Colonic mucosa (tissue), 4 donors: ENCODE results near the gene PHF21A. TPM values are rescaled to one million over a fixed set of nuclear protein-coding genes. Genes with fewer than 3 reads are reported as not detected.

Experiments
- DNase-seq: peaks from one replicate; pipeline ENCODE4 v3.0.0-alpha.2; 2020
- H3K27ac ChIP-seq: fragments of 200-600 bp; one replicate; pipeline ENCODE4 v1.8.0; 2021
- H3K27me3 ChIP-seq: fragments of 200-600 bp; one replicate; pipeline ENCODE4 v1.8.0; 2021
- H3K36me3 ChIP-seq: fragments of 200-600 bp; one replicate; pipeline ENCODE4 v1.8.0; 2021
- H3K4me1 ChIP-seq: fragments of 200-600 bp; one replicate; pipeline ENCODE4 v1.8.0; 2021; ENCODE audit warnings: mild to moderate bottlenecking
- H3K4me3 ChIP-seq: fragments of 200-600 bp; one replicate; pipeline ENCODE4 v1.8.0; 2021
- H3K9ac ChIP-seq, 2 donors: one replicate each; pipeline ENCODE4 v1.7.0; 2013; ENCODE audit warnings: control low read depth in 2 of 2, low read depth in 2 of 2, low read length in 2 of 2
- H3K9me3 ChIP-seq: fragments of 200-600 bp; one replicate; pipeline ENCODE4 v1.8.0; 2021
- intact Hi-C: fragments of 100-400 bp; cut with DNase I; formaldehyde crosslinking; loops from one replicate; pipeline ENCODE4 v1.14.1; 2022
- total RNA-seq, 2 donors: library from RNA; stranded (reverse); fragmentation: NEBNext Ultra II Directional in 1 of 2; extraction: Animal tissue kit (Norgen Biotek cat#: 25700) in 1 of 2; gene quantifications; one replicate each; pipeline ENCODE4 v1.2.1, GENCODE V29; 2021
- TF ChIP-seq, protein P1 (sequence below): fragments of 200-600 bp; IDR thresholded peaks from one replicate; pipeline ENCODE4 v1.8.0; 2022; ENCODE audit warnings: antibody characterized with exemption, mild to moderate bottlenecking
- donor health status: healthy.
- donor health status: DM: no; HTN: no; CAD: no.
- donor health status: DM: no; HTN: no; CAD: no.

Gene PHF21A
- total RNA-seq, 2 donors from 2014 or later, result 17.0 to 19.1 TPM

DNA sequence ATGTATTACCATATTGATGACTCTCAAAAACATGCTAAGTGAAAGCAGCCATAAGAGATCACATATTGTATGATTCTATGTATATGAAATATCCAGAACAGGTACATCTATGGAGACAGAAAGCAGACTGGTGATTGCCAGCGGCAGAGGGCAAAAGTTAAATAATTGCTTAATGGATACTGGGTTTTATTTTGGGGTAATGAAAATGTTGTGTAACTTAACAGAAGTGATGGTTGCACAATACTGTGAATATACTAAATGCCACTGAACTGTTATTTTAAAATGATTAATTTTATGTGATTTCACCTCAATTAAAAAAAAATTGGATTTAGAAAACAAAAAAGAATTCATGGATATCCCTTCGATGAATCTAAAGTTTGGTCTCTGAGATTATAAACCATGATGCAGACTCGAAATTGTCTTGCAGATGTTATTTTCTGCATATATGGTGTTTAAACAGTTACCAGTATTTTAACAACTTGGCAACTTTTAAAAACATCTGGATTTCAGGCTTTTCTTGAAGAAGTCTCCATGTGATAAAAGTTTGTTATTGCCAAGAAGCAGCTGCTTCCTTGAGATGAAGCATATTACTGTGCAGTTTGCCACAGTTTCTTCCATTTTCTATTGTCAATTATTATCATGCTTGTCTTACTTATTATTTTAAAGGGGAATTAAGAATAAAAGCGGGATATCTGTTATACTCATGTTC lies 160.7 kb downstream of the PHF21A start:
- no peak overlapping the region for H3K9ac ChIP-seq
- no peaks in the 10 kb centered on the region for H3K4me1 ChIP-seq
- no peak for DNase-seq
- no peaks in the 10 kb centered on the region for H3K36me3 ChIP-seq
- no peaks in the 10 kb centered on the region for H3K9me3 ChIP-seq
- intact Hi-C loops, result no loop called here
- H3K27ac ChIP-seq, result no peak overlapping the region
- H3K4me3 ChIP-seq, result no peak overlapping the region
- TF ChIP-seq, protein P1, sequence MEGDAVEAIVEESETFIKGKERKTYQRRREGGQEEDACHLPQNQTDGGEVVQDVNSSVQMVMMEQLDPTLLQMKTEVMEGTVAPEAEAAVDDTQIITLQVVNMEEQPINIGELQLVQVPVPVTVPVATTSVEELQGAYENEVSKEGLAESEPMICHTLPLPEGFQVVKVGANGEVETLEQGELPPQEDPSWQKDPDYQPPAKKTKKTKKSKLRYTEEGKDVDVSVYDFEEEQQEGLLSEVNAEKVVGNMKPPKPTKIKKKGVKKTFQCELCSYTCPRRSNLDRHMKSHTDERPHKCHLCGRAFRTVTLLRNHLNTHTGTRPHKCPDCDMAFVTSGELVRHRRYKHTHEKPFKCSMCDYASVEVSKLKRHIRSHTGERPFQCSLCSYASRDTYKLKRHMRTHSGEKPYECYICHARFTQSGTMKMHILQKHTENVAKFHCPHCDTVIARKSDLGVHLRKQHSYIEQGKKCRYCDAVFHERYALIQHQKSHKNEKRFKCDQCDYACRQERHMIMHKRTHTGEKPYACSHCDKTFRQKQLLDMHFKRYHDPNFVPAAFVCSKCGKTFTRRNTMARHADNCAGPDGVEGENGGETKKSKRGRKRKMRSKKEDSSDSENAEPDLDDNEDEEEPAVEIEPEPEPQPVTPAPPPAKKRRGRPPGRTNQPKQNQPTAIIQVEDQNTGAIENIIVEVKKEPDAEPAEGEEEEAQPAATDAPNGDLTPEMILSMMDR, result no peak
- H3K27me3 ChIP-seq, result no peaks in the 10 kb centered on the region

DNA sequence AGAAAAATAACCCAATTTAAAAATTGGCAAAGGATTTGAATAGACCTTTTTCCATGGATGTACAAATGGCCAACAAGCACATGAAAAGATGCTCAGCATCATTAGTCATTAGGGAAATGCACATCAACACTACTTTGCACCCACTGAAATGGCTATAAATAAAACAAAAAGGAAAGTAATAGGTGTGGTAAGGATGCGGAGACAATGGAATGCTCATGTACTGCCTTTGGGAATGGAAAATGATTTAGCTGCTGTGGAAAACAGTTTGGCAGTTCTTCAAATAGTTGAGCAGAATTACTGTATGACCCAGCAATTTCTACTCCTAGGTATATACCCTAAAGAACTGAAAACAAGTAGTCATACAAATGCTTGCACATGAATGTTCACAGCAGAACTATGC lies 161.4 kb downstream of the PHF21A start:
- H3K36me3 ChIP-seq, result no peaks in the 10 kb centered on the region
- DNase-seq, result no peak
- no peaks in the 10 kb centered on the region for H3K27me3 ChIP-seq
- TF ChIP-seq, protein P1, result no peak
- intact Hi-C loops, result no loop called here
- no peak overlapping the region for H3K4me3 ChIP-seq
- no peaks in the 10 kb centered on the region for H3K9me3 ChIP-seq
- no peak overlapping the region for H3K27ac ChIP-seq
- no peak overlapping the region for H3K9ac ChIP-seq
- no peaks in the 10 kb centered on the region for H3K4me1 ChIP-seq

DNA sequence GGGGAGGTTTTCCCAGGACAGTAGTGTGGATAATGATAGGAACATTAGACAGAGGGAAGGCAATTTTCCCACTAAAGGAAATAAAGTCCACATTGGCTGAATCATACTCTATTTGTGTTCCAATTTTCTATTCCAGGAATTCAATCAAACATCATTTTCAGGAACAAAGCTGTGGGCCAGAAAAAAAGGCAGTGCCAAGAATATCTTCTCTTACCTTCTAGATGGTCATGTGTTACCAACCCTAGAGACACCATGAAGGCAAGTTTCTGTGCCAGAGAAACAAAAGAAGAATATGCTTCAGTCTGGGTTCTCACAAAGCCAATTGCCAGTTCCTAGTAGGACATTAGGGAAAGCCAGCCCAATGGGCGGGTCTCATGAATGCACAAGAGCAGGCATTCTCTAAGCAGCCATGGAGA lies 171.3 kb downstream of the PHF21A start:
- Histone ChIP-seq H3K4me3 (no peak overlapping the region), H3K9me3 (no peaks in the 10 kb centered on the region), H3K4me1 (no peaks in the 10 kb centered on the region), H3K27me3 (no peaks in the 10 kb centered on the region), H3K27ac (no peak overlapping the region), H3K9ac (no peak overlapping the region), H3K36me3 (no peaks in the 10 kb centered on the region)
- intact Hi-C loops, result no loop called here
- TF ChIP-seq, protein P1, result no peak
- no peak for DNase-seq

DNA sequence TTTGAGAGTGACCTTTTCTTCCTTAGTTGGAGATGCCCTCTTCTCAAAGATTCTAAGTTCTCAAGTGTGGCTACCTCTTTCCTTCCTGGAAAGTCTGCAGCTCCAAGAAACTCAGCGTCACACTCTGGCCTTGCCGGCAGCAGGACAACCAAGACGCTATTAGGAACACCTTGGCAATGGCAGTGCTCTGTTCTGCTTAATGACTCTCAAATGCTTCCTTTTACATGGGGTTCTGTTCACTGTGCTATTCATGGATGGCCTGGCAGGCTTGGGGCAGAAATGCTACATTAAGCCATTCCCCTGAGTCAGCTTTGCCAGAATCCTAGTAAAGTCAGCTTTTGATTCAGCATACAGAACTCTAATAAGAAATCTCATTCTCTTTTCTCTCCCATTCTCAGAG lies 172.9 kb downstream of the PHF21A start:
- no peaks in the 10 kb centered on the region for H3K27me3 ChIP-seq
- no peaks in the 10 kb centered on the region for H3K4me1 ChIP-seq
- H3K27ac ChIP-seq, result no peak overlapping the region
- H3K4me3 ChIP-seq, result no peak overlapping the region
- H3K9ac ChIP-seq, result no peak overlapping the region
- H3K36me3 ChIP-seq, result no peaks in the 10 kb centered on the region
- TF ChIP-seq, protein P1, result no peak
- intact Hi-C loops, result no loop called here
- no peak for DNase-seq
- no peaks in the 10 kb centered on the region for H3K9me3 ChIP-seq

DNA sequence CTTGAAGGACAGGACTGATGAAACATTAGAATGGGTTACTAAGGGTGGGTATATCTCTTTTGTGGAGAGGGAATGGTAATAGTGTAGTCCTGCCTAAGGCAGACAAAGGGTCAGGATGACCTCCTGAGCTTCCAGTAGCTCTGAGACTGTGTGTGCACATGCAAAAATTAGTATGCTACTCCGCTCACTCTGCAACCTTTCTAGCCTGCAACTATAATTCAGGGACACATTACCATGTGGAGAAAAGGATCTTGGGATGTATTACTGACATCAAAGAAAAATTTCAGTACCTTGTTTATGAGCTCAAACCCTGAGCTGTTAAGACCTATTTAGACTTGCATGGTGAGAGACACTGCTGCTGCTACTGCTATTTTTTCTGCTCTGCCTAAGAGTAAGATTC lies 173.4 kb downstream of the PHF21A start:
- no peak for DNase-seq
- Histone ChIP-seq H3K4me1 (no peaks in the 10 kb centered on the region), H3K4me3 (no peak overlapping the region), H3K27me3 (no peaks in the 10 kb centered on the region), H3K9me3 (no peaks in the 10 kb centered on the region), H3K27ac (no peak overlapping the region), H3K36me3 (no peaks in the 10 kb centered on the region), H3K9ac (no peak overlapping the region)
- intact Hi-C loops, result no loop called here
- TF ChIP-seq, protein P1, result no peak
